GM23338 (cell line): ENCODE results near the gene RNF213. TPM values are rescaled to one million over a fixed set of nuclear protein-coding genes. Genes with fewer than 3 reads are reported as not detected.

Experiments used
- ATAC-seq: fragments of 200-7000 bp; cut with Tn5 transposase; 3 replicates; pipeline ENCODE4 v1.9.1; 2020
- DNase-seq: peaks from one replicate; pipeline ENCODE4 v3.0.0-alpha.2; 2015; ENCODE audit warnings: low spot score
- H2AFZ ChIP-seq: fragments of 200-600 bp; sonication (generic); 2 replicates; pipeline ENCODE4 v1.8.0; 2016; ENCODE audit warnings: antibody characterized with exemption, mild to moderate bottlenecking, moderate library complexity
- H3F3A ChIP-seq: fragments of 200-600 bp; sonication (generic); replicated peaks from 2 replicates; pipeline ENCODE4 v1.8.0; 2017; ENCODE audit warnings: antibody characterized with exemption, mixed run types, low read depth
- H3K27ac ChIP-seq: fragments of 200-600 bp; sonication (generic); 2 replicates; pipeline ENCODE4 v1.6.1; 2016; ENCODE audit warnings: low read depth
- H3K27me3 ChIP-seq: fragments of 200-600 bp; sonication (generic); 2 replicates; pipeline ENCODE4 v1.8.0; 2016; ENCODE audit warnings: mild to moderate bottlenecking, mixed run types, moderate library complexity; ENCODE audit not compliant: insufficient read depth
- H3K36me3 ChIP-seq: fragments of 200-600 bp; sonication (generic); 2 replicates; pipeline ENCODE4 v1.8.0; 2016; ENCODE audit warnings: mild to moderate bottlenecking; ENCODE audit not compliant: insufficient read depth
- H3K4me1 ChIP-seq: fragments of 200-600 bp; sonication (generic); 2 replicates; pipeline ENCODE4 v1.8.0; 2016; ENCODE audit warnings: mild to moderate bottlenecking, moderate library complexity; ENCODE audit not compliant: insufficient read depth
- H3K4me2 ChIP-seq: fragments of 200-600 bp; sonication (generic); 2 replicates; pipeline ENCODE4 v1.7.1; 2017; ENCODE audit warnings: mixed run types
- H3K4me3 ChIP-seq: fragments of 200-600 bp; sonication (generic); 2 replicates; pipeline ENCODE4 v1.6.1; 2016; ENCODE audit warnings: mixed run types
- H3K79me2 ChIP-seq: fragments of 200-600 bp; sonication (generic); replicated peaks from 2 replicates; pipeline ENCODE4 v1.8.0; 2017; ENCODE audit warnings: mild to moderate bottlenecking; ENCODE audit not compliant: insufficient read depth
- H3K9me2 ChIP-seq: fragments of 200-600 bp; sonication (generic); 2 replicates; pipeline ENCODE4 v1.8.0; 2017; ENCODE audit not compliant: insufficient read depth
- H4K20me1 ChIP-seq: fragments of 200-600 bp; sonication (generic); replicated peaks from 2 replicates; pipeline ENCODE4 v1.8.0; 2017; ENCODE audit warnings: mild to moderate bottlenecking; ENCODE audit not compliant: insufficient read depth
- H3K27ac Mint-ChIP-seq: 2 replicates; pipeline ENCODE4 v1.8.0; 2020; ENCODE audit warnings: inconsistent platforms, mild to moderate bottlenecking, moderate library complexity, mixed read lengths
- H3K27me3 Mint-ChIP-seq: 3 replicates; pipeline ENCODE4 v1.8.0; 2022; ENCODE audit warnings: low read depth, mild to moderate bottlenecking, moderate library complexity, mixed read lengths, inconsistent platforms; ENCODE audit not compliant: insufficient read depth, poor library complexity
- H3K36me3 Mint-ChIP-seq: 3 replicates; pipeline ENCODE4 v1.8.0; 2021; ENCODE audit warnings: low read depth, mild to moderate bottlenecking, inconsistent platforms, moderate library complexity, mixed read lengths
- H3K4me1 Mint-ChIP-seq: 3 replicates; pipeline ENCODE4 v1.8.0; 2020; ENCODE audit warnings: mild to moderate bottlenecking, inconsistent platforms, mixed read lengths
- H3K4me3 Mint-ChIP-seq: 3 replicates; pipeline ENCODE4 v1.8.0; 2021; ENCODE audit warnings: moderate library complexity, mild to moderate bottlenecking, inconsistent platforms, mixed read lengths
- H3K9me3 Mint-ChIP-seq: 3 replicates; pipeline ENCODE4 v1.8.0; 2020; ENCODE audit warnings: moderate library complexity, mild to moderate bottlenecking, inconsistent platforms, mixed read lengths
- CREB1 ChIP-seq: fragments of 250-450 bp; sonication (Bioruptor Pico); IDR thresholded peaks from 2 replicates; pipeline ENCODE4 v1.5.0; 2020; ENCODE audit warnings: low read depth, mild to moderate bottlenecking, moderate library complexity
- CTCF ChIP-seq, 2 experiments: fragments of 200-600 bp in 1 of 2; sonication (generic) in 1 of 2; conservative IDR thresholded peaks; 2 replicates each; pipeline versions ENCODE4 v1.5.1 to v1.6.1; 2016 to 2017; ENCODE audit warnings: antibody characterized with exemption in 2 of 2, low read depth in 2 of 2, mild to moderate bottlenecking in 2 of 2, moderate library complexity in 1 of 2
- EZH2 ChIP-seq: fragments of 200-600 bp; sonication (generic); IDR thresholded peaks from one replicate; pipeline ENCODE4 v1.8.0; 2017; ENCODE audit warnings: antibody characterized with exemption, mild to moderate bottlenecking, low read depth; ENCODE audit not compliant: unreplicated experiment
- NANOG ChIP-seq: IDR thresholded peaks from 2 replicates; pipeline ENCODE4 v1.6.1; 2016; ENCODE audit warnings: antibody characterized with exemption, borderline replicate concordance
- REST ChIP-seq: IDR thresholded peaks from one replicate; pipeline ENCODE4 v1.6.1; 2018; ENCODE audit warnings: antibody characterized with exemption; ENCODE audit not compliant: unreplicated experiment
- ZNF331 ChIP-seq: fragments of 250-450 bp; sonication (Bioruptor Pico); IDR thresholded peaks from 2 replicates; pipeline ENCODE4 v1.5.0; 2020; ENCODE audit warnings: low read depth, mild to moderate bottlenecking, moderate library complexity
- ZNF462 ChIP-seq: fragments of 250-450 bp; sonication (Bioruptor Pico); IDR thresholded peaks from 2 replicates; pipeline ENCODE4 v1.5.0; 2020; ENCODE audit warnings: mild to moderate bottlenecking, moderate library complexity
- polyA plus RNA-seq: library from polyadenylated mRNA; unstranded; fragments of >200 nt; fragmentation: Nextera tagmentation; extraction: Ambion mirVana; gene quantifications from 2 replicates; pipeline ENCODE4 v1.2.1, GENCODE V29; 2016
- total RNA-seq: library from RNA; depleted of rRNA; stranded (reverse); fragments of >200 nt; shearing (Covaris generic); gene quantifications from 2 replicates; pipeline ENCODE4 v1.2.3, GENCODE V29; 2014

Gene RNF213
- total and polyA plus RNA-seq, 2 experiments from 2014 or later = 21.2 to 67.2 TPM

DNA sequence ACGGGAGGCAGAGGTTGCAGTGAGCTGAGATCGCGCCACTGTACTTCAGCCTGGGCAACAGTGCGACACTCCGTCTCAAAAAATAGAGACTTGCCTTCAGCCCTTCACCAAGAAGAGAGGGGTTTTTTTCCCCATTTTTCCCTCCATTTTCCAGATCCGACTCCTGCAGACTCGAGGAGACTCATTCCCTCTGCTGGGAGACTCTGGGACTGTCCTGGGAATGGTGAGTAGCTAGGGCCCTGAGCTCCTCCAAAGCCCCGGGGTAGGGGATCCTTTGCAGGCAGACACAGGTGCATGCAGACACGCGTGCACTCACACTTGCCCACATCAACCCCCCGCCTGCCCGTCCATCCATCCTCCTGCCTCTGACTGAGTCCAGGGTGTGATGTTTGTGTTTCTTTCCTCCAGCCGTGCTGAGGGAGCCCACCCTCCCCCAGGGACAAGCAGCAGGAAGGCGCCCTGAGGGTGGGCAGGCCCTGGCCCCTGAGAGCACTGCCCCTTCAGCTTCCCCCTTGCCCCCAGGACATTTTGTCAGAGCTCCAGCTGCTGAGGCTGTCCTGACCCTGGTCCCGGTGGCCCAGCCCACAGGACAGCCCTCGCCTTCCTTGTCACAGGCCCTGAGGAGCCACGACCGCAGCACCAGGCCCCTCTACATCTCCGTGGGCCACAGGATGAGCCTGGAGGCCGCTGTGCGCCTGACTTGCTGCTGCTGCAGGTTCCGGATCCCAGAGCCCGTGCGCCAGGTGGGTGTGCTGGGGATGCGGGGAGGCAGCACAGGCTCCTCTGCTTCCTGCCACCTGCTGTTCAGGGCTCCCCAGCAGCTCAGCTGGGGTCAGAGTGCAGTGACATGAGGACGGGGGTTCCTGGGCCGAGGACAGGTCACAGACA lies 164.5 kb downstream of the RNF213 start (continued):
- no peak for TF ChIP-seq REST

- no peak overlapping the region for H3K4me2 ChIP-seq
- Mint-ChIP-seq H3K27ac (no peak overlapping the region), H3K27me3 (peaks cover 9% of the 10 kb centered on the region), H3K4me1 (peaks cover 4% of the 10 kb centered on the region; the same call in 2 of the 3 replicates), H3K9me3 (no peaks in the 10 kb centered on the region), H3K36me3 (no peaks in the 10 kb centered on the region; the same call in 2 of the 3 replicates), H3K4me3 (no peak overlapping the region)
- H3F3A ChIP-seq = no peaks in the 10 kb centered on the region
- no peaks in the 10 kb centered on the region for H3K4me1 ChIP-seq
- H4K20me1 ChIP-seq = no peaks in the 10 kb centered on the region
- H3K9me2 ChIP-seq = no peaks in the 10 kb centered on the region
- no peak overlapping the region for H3K4me3 ChIP-seq
- no peak overlapping the region for H2AFZ ChIP-seq
- H3K27ac ChIP-seq = no peak overlapping the region
- no peaks in the 10 kb centered on the region for H3K27me3 ChIP-seq
- H3K79me2 ChIP-seq = no peaks in the 10 kb centered on the region
- DNase-seq (no peak), ATAC-seq (no peak)
- H3K36me3 ChIP-seq = no peaks in the 10 kb centered on the region
- no peak for TF ChIP-seq ZNF462 (CRISPR knock-in tag)
- no peak for TF ChIP-seq CTCF (conservative IDR thresholded peaks at IDR 0.05; ENCODE audit: low read depth in 2 of 2)
- TF ChIP-seq CREB1 (CRISPR knock-in tag) = no peak
- TF ChIP-seq ZNF331 = no peak
- TF ChIP-seq EZH2 = no peak
- no peak for TF ChIP-seq NANOG
These were observed 165.3 kb downstream of the RNF213 start for GRCh38 chr17:80425835-80426426.
